NCI-H2227 (cell line): ENCODE data around the gene FOXF2.

Experiments used
- DNase-seq: peaks from one replicate; lab custom pipeline; 2025; ENCODE audit not compliant: unreplicated experiment; lab: John Stamatoyannopoulos, UW

Gene FOXF2

DNA sequence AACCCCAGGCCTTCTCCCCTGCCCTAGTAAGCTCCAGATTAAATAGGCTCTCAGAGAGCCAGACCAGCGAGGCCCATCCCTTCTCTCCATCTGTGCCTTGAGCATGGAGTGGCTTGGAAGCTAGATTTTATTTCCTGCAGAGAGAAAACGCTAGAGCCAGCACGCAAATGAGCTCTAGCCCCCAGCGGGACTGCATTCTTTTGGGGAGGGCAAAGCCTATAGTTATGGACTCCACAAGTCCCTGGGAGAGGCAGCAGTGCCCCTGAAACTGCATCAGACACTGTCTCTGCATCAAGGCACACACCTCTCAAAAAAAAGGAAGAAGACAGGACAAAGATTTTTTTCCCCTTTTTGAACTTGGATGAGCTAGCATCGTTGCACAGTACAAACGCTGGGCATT lies 15.8 kb downstream of the FOXF2 start:
- no peak for DNase-seq

DNA sequence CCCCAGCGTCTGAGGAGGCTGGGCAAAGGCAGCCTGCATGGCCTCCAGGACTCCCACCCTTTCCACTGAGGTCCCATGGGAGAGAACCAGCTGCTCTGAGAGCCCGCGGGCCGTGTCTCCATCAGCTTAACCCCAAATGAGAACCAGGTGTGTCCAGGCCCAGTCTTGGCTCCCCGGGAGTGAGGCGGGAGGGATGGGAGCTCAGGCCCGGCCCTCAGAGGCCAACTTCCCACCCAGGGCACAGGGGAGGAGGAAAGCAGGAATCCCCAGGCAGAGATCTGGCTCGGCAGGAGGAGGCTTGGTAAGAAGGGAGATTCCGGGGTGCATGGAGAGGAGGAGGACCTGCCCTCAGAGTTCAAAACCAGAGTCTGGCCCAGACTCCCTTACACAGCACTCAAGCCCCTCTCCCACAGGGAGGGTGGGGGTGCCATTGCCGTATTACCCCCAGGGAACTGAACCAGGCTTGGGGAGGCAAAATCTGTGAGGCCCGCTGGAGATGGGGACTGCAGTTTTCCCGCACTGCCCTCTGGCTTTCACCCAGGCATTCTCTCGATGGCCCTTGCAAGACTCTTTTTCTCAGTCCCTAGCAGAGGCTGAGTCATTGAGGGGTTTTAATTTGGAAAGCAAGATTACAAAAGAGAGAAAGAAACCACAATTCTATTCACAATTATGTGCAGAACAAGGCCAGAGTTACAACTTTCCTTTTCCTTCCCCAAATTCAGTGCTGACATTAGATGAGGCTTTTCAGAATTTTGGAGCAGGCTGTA lies 17.1 kb downstream of the FOXF2 start:
- DNase-seq = no peak

DNA sequence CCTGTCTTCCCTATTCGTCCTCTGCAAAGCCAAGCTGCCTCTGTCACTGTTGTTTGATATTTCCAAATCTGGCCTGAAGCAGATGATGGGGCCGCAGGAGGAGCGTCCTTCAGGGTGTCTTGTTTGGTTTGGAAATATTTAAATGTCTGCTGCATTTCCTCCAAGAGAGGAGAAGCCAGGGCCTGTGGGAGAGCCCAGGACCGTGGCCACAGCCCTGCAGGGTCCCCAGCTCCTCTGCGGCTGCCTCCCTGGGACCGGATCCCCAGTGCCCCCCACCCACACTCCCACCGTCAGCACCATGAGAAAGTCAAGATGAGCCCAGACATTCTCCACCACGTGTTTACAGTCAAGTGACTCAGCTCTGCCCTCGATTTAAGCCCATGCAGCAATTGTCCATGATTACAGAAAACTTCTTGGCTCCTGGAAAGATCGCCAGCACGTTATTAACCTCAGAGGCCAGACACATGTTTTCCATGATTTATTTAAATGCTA lies 18.2 kb downstream of the FOXF2 start:
- no peak for DNase-seq

DNA sequence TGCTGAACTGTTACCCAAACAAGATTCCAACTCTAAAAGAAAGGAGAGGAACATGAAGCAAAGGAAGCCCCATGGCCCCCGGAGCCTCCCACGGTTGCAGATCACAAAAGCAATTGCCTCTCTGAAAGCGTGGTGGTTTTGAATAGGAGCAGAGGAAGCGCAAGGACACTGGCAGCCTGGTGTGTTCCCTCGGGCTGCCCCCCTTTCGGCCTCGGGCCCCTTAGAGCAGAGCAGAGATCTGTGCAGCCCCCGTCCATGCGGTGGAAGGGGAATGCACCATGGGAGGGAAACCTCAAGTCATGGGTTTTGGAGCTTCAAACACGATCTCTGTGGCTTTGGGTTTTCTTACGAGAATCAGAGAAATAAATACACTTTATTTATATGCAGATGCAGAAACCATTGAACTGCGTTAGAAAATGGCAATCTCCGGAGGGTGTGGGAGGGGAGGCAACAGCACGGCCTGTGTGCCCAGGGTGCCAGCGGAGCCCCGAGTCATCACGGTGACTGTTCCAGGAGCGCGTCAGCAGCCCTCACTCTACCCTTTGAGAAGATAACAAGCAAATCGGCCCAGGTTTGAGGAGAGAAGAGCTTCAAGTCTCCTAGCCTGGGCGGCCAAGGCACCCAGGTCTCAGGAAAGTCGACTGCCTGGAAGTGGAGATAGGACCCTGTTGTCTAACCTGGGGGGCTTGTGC lies 20.5 kb downstream of the FOXF2 start:
- no peak for DNase-seq

DNA sequence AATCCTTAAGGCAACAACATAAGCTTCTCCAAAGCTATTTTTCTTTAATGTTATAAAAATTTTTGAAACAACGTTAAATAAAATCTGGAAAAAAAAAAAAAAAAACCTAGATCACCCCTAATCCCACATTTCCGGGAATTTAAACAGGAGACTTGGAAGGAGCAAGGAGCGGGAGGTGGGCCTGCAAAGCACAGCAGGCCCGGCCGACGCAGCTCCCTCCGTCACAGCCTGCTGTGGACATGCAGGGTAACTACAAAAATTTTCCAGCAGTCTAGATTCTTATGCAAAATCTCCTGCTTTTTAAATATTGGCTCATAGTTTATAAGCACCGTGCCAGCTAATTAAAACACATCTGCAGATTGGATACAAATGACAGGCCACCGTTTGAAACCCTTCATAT lies 23.5 kb downstream of the FOXF2 start:
- no peak for DNase-seq

DNA sequence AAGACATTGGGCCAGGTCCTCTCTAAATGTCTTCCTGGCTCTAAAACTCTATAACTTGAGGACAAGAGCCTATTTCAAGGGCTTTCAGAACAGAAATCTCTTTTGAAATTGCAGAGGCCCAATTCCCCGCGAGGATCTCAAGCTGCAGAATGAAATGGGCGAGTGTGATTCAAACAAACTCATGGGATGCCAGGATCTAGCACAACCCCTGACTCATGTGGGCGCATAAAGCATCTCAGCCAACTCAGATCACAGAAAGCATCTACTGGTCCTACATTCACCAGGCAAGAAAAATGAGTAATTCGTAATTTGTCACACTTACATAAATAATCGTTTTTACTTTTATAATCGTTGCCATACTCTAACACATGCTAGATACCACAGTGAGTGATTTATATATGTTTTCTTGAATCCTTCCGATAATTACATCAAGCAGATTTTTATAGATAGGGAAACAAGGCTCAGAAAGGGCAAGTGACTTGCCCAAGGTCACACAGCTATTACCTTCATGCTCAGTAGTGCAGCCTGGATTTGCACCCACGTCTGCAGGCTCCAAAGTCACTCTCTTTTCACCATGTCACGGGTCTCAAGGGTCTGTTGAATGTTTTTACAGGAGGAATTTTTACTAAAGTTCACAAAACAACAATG lies 26.2 kb downstream of the FOXF2 start:
- no peak for DNase-seq

DNA sequence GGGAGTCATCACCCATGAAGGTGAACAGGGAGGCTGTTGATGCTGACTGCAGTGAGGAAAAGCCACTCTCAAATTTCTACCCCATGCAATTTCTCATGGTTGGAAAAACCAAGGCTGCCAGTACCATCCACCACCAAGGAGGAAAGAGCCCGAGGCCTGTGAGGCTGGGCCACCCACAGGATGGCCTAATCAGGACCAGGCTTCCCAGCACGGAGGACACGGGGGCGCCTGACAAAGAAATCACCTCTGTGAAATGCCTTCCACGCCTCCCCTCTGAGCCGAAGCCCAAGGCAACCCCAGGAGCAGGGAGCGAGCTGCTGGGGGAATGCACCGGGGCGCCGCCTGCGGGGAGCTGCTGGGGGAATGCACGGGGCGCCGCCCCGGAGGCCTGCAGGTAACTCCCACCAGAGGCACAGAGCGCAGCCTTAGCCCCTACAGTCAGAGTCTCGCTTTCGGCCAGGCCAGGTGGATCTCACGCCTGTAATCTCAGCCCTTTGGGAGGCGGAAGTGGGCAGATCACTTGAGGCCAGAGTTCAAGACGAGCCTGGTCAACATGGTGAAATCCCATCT lies 26.9 kb downstream of the FOXF2 start:
- DNase-seq = no peak

DNA sequence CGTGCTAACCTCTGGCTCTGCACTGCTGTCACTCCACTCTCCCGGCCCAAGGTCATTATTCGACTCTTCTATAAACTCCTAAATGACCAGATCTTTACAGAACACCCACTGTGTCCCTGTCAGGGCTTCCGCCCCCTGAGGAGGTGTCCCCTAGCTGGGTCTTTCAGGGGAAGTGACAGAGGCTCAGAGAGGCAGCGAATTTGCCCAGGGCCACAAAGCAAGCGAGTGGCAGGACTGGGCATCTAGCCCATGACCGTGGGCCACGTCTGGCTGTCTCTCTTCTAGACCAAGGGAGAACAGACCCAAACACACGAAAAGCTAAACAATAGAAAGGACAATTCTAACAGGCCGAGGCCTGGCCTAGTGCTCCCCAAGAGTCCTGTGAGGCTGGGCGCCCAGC lies 27.4 kb downstream of the FOXF2 start:
- no peak for DNase-seq

DNA sequence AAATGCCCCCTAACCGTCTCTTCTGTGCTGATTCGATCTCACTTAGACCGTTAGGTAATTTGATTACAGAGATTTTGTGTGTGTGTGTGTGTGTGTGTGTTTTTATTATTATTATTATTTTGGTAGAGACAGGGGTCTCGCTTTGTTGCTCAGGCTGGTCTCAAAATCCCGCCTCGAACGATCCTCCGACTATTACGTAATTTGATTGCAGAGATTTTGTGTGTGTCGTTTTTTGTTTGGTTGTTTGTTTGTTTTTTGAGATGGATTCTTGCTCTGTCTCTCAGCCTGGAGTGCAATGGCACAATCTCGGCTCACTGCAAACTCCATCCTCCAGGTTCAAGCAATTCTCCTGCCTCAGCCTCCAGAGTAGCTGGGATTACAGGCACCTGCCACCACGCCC lies 28.3 kb downstream of the FOXF2 start:
- no peak for DNase-seq

DNA sequence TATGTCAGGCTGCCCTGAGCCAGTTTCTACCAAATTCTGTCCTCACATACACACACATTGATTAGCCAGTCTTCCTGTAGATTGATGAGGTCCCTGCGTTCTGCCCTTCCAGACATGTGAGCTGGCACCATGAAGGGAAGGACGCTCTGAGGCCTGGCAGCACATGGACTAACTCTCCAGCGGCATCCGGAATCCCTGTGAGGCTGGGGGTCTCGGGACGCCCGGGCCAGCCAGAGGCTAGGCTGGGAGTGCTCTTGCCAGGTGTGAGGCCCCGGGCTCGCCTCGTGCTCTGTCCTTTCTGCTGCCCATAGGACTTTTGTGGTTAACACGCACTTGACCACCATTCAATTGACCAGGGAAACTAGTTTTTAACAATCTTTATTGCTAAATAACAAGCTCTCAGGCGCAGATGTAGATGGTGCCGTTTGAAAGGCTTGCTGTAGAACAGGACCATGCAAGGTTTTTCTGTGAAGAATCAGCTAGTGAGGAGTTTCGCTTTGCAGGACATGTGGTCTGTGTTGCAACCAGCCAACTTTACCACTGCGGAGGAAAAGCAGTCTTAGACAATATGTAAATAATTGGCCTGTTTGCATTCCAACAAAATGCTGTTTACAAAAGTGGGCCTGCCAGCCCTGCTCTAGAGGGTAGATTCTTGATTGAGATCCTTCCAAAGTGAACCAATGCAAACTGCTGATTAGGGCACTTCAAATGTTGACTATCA lies 29.3 kb downstream of the FOXF2 start:
- no peak for DNase-seq

DNA sequence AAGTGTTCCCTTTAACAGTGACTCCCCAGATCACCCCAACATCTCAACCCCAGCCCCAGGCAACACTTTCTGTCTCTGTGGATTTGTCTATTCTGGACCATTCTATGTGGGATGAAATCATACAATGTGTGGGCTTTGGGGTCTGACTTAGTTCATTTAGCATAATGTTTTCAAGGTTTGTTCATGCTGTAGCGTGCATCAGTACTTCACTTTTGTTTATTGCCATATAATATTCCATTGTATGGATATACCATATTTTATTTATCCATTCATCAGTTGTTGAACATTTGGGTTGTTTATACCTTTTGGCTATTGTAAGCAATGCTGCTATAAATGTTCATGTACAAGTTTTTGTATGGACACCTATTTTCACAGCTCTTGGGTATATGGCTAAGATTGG lies 31.0 kb downstream of the FOXF2 start:
- DNase-seq = no peak

DNA sequence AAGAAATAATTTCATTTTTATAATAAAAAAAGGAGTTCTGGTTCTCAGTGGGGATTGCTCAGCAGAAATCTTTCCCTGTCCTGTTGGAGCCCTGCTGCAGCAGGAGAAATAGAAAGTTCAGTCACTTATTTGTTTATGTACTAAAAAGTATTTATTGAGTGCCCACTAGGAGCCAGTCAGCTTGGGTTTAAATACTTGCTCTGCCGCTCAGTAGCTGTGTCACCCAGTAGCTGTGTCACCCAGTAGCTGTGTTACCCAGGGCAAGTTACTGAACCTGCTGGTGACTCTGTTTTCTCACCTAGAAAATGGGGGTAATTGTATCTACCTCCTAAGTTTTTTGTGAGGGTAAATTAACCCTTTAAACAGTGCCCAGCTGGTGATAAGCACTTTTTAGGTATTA lies 32.9 kb downstream of the FOXF2 start:
- DNase-seq = no peak

DNA sequence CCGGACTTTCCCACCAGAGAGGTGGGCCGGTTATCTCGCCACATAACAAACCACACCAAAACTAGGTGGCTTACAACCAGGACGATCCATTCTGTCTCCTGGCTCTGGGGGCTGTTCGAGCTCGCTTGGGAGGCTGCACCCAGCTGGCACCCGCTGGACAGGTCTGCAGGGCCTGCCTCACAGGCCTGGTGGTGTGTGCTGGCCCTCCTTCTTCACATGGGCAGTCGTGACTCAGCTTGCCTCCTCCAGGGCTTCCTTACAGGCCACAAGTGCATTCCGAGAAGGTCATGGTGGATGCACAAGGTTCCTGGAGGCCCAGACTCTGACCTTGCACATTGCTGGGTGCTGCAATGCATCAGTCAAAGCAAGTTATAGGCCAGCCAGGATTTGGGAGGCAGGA lies 34.2 kb downstream of the FOXF2 start:
- no peak for DNase-seq

DNA sequence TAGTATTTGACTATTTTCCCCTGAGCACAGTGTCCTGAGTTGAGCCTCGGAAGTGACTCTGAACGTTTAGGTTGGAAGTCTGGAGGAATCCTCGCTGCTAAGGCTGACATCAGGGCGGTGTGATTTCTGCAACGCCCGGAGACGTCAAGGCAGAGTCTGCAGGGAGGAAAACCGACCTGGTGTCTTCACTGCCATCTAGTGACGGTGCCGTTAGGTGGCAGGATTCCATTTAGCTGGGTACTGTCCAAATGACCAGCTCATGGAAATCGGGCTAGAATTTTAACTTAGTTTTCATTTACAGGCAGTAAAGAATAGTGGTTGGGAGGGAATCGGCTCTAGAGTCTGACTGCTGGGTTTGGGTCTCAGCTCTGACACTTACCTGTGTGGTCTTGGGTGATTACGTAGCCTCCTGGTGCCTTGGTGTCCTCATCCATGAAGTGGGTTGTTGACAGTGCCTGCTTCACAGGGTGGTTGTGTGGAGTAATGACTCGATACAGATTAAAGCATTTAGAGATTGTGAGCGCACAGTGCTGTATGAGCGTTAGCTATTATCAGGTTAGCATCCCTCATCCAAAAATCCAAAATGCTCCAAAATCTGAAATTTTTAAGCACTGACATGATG lies 35.0 kb downstream of the FOXF2 start:
- DNase-seq = peak; percentile 5

DNA sequence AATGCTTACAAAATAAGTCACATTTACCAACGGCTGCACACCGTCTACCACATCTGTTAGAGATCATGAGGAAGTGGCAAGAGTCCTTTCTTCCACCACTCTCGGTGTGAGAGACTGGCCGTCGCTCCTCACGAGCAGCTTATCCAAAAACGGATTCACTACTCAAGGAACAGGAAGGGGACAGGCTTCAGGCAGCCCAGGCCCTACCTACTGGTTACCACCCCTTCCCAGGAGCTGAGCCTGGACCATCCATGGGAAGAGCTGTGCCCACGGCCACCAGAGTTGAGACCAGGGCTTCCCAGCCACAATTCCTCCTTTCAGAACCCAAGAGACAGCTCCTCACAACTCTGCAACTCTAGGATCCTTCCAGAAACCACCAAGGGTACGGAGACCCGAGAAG lies 37.0 kb downstream of the FOXF2 start:
- DNase-seq = no peak

DNA sequence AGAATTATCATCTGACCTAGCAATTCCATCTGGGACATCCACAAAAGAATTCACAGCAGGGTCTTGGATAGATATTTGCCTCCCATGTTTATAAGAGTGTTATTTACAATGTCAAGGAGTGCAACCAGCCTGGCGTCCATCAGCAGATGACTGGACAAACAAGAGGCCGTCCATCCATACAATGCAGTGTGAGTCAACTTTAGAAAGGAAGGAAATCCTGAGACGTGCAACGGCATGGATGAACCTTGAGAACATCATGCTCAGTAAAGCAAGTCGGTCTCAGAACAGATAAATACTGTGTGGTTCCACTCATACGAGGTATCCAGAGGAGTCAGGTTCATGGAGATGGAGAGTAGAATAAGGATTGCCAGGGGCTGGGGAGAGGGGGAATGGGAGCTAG lies 46.4 kb downstream of the FOXF2 start:
- no peak for DNase-seq

DNA sequence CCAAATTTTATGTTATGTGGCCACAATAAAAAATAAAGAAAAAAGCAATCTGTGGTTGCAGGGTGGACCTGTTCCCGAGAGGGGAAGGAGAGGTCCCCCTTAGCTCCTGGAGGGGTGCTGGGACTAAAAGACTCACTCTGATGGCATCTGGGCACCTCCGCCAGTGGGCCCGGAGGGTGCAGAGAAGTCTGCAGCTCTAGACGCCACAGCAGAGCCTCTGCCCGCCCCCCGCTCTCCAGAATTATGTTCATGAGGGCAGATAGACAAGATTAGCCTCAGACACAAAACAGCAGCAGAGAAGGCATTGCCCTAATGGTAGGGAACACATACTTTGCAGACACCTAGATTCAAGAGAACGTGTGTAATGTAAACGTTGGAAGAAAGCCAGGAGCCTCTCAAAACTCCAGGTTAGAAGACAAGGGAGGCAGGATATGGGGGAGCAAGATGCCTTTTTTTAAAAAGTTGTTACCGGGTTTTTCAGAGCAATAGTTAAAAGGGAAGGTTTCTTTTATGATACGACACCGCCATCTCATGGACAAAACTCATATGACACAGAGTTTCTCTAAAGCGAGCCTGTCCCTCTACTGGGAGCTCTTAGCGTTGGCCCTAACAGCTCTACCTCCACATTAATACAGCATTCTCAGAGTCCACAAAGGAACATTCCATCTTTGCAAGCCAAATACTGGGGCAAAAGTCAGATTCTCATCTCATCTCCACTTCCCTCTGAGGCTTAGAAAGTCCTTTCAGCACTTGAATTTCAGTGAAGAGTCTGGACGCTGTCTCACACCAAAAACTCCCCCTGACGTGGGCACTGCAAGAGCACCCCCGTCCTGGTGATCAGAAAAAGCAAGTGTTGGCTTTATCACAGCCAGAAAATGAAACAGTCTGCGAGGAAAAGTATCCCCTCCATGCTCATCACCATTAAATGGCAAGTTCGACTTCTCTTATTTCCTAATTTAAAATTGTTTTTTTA lies 47.2 kb downstream of the FOXF2 start:
- DNase-seq = peak; percentile 73

DNA sequence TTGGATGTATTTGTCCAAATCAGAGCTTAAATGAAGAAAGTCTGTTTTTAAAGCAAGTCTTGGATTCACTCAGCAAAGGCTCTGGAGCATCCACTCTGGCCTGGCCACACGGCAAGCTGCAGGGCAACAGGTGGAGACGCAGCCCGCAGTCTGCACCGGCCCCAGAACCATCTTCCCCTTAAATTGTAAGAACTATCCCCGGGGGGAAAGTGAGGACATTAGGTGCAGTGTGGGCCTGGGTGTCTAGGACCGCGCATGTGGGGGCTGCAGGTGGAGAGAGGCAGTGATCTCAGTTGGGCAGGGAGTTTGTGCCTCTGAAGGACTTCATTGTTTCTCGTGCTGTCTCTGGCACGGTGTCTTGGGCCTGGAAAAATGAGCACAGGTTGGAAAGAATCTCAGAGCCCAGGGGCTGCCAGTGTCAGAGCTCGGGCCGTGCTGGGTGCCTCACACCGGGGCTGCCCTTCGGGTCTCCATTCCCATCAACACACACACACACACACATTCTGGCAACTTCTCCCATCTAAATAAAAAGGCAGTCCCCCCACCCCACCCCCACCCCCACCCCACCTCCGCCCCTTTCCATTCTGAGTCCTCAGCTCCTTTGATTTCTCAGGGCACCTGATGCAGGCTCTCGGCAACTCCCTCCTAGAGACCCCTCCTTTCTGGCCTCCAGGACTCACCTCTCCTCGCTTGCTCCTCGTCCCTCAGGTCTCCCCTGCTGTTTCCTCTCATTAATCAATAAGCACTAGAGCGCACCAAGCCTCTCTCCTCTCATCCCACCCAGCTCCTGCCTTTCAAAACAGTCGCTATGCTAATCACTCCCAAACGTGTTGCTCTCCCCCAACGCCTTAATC lies 48.4 kb downstream of the FOXF2 start:
- no peak for DNase-seq

DNA sequence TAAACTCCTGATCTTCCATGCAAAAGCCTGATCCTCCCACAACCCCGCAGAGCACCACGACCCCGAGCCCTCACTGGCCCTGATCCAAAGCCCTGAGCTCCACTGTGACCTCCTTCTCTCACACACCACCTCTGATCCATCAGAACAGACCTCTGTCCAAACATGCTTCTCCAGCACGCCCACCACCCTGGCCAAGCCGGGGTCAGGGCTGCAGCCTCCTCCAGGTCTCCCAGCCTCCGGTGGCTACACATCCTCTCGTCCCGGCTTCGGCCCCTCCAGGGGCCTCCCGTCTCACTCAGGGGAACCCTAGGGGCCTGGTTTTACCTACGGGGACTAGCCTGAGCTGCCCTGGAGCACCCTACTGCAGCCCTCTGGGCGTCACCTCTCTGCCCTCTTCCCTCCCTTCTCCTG lies 49.1 kb downstream of the FOXF2 start:
- no peak for DNase-seq
